ENCODE data around the gene ALDH1L1.

ALDH1L1 gene

GRCh38 chr3:126121074-126121473 lies 59.3 kb downstream of the ALDH1L1 start:
- Histone ChIP-seq H3K4me3 (ENCODE audit: low read length) (no peak overlapping the region), H3K27me3 (replicated peaks; ENCODE audit: insufficient read depth, low read length) (no peaks in the 10 kb centered on the region), H3F3A (ENCODE audit: insufficient read depth, low read length) (no peaks in the 10 kb centered on the region), H3K9me2 (replicated peaks; ENCODE audit: insufficient read depth, low read length) (no peaks in the 10 kb centered on the region), H3K79me2 (ENCODE audit: low read length) (no peaks in the 10 kb centered on the region), H3K9ac (ENCODE audit: low read length) (no peak overlapping the region), H4K20me1 (ENCODE audit: insufficient read depth, low read length) (no peaks in the 10 kb centered on the region), H3K4me2 (ENCODE audit: low read depth, low read length) (no peak overlapping the region), H3K9me3 (replicated peaks; ENCODE audit: insufficient read depth, low read length) (no peaks in the 10 kb centered on the region), H2AFZ (ENCODE audit: low read length) (no peak overlapping the region), H3K36me3 (replicated peaks; ENCODE audit: insufficient read depth, low read length) (no peaks in the 10 kb centered on the region), H3K27ac (ENCODE audit: low read length) (no peak overlapping the region), H3K4me1 (ENCODE audit: low read length) (no peaks in the 10 kb centered on the region)
- no peak for TF ChIP-seq EZH2phosphoT487 (IDR thresholded peaks at IDR 0.05; ENCODE audit: low read length)
- TF ChIP-seq, protein P1, sequence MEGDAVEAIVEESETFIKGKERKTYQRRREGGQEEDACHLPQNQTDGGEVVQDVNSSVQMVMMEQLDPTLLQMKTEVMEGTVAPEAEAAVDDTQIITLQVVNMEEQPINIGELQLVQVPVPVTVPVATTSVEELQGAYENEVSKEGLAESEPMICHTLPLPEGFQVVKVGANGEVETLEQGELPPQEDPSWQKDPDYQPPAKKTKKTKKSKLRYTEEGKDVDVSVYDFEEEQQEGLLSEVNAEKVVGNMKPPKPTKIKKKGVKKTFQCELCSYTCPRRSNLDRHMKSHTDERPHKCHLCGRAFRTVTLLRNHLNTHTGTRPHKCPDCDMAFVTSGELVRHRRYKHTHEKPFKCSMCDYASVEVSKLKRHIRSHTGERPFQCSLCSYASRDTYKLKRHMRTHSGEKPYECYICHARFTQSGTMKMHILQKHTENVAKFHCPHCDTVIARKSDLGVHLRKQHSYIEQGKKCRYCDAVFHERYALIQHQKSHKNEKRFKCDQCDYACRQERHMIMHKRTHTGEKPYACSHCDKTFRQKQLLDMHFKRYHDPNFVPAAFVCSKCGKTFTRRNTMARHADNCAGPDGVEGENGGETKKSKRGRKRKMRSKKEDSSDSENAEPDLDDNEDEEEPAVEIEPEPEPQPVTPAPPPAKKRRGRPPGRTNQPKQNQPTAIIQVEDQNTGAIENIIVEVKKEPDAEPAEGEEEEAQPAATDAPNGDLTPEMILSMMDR (IDR thresholded peaks at IDR 0.05; ENCODE audit: low read length): no peak
- no peak for TF ChIP-seq EZH2 (optimal IDR thresholded peaks at IDR 0.05; ENCODE audit: low read depth, low read length)
- DNase-seq: no peak

DNA sequence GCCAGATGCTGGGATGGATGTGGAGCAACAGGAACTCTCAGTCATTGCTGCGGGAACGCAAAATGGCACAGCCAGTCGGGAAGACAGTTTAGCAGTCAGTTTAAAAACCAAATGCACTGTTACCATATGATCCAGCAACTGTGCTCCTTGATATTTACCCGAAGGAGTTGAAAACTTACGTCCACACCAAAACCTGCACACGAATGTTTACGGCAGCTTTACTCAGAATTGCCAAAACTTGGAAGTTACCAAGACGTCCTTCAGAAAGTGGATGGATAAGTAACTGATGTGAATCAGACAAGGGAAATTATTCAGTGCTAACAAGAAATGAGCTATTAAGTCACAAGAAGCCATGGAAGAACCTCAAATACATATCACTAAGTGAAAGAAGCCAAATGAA lies 60.4 kb downstream of the ALDH1L1 start:
- no peaks in the 10 kb centered on the region for H3K27me3 ChIP-seq (replicated peaks; ENCODE audit: insufficient read depth, low read length)
- H3K36me3 ChIP-seq (replicated peaks; ENCODE audit: insufficient read depth, low read length): no peaks in the 10 kb centered on the region
- H3K9me2 ChIP-seq (replicated peaks; ENCODE audit: insufficient read depth, low read length): no peaks in the 10 kb centered on the region
- no peaks in the 10 kb centered on the region for H3K79me2 ChIP-seq (ENCODE audit: low read length)
- H3K4me1 ChIP-seq (ENCODE audit: low read length): no peaks in the 10 kb centered on the region
- H2AFZ ChIP-seq (ENCODE audit: low read length): no peak overlapping the region
- TF ChIP-seq EZH2 (optimal IDR thresholded peaks at IDR 0.05; ENCODE audit: low read depth, low read length) (no peak), EZH2phosphoT487 (IDR thresholded peaks at IDR 0.05; ENCODE audit: low read length) (no peak)
- TF ChIP-seq, protein P1 (IDR thresholded peaks at IDR 0.05; ENCODE audit: low read length): no peak
- DNase-seq: no peak
- H3K9ac ChIP-seq (ENCODE audit: low read length): no peak overlapping the region
- no peak overlapping the region for H3K4me3 ChIP-seq (ENCODE audit: low read length)
- no peaks in the 10 kb centered on the region for H3F3A ChIP-seq (ENCODE audit: insufficient read depth, low read length)
- no peak overlapping the region for H3K4me2 ChIP-seq (ENCODE audit: low read depth, low read length)
- no peak overlapping the region for H3K27ac ChIP-seq (ENCODE audit: low read length)
- no peaks in the 10 kb centered on the region for H4K20me1 ChIP-seq (ENCODE audit: insufficient read depth, low read length)
- H3K9me3 ChIP-seq (replicated peaks; ENCODE audit: insufficient read depth, low read length): no peaks in the 10 kb centered on the region

DNA sequence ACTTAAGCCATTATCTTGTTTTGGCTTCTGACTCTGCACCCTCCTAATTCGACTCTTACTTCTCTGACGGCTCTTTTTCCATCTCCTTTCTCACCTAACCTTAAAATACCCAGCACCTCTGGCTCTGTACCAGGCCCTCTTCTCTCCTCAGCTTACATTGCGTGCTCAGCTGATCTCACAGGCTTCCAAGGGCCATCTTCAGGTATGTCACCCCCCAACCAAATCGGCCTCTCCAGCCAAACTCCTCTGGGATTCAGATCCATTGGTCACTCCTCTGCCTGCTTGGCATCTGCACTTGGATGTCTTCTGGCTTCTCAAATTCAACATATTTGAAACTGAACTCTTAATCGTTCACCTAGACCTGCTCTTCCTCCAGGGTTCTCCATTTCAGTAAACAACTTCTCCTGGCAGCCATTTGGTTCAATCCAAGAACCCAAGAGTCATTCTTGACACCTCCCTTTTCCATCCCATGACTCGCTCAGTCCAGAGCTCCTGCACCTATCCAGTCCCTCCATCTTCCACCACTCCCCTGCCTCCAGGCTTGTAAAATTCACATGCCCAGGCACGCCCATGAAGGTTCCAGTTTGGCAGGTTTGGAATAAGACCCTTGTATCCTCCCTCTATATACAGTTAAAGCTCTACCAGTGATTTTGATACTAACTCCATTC lies 61.2 kb downstream of the ALDH1L1 start:
- Histone ChIP-seq H3K27ac (ENCODE audit: low read length) (no peak overlapping the region), H3K4me1 (ENCODE audit: low read length) (no peaks in the 10 kb centered on the region), H4K20me1 (ENCODE audit: insufficient read depth, low read length) (no peaks in the 10 kb centered on the region), H3K36me3 (replicated peaks; ENCODE audit: insufficient read depth, low read length) (no peaks in the 10 kb centered on the region), H2AFZ (ENCODE audit: low read length) (no peak overlapping the region), H3F3A (ENCODE audit: insufficient read depth, low read length) (no peaks in the 10 kb centered on the region), H3K79me2 (ENCODE audit: low read length) (no peaks in the 10 kb centered on the region), H3K9me3 (replicated peaks; ENCODE audit: insufficient read depth, low read length) (no peaks in the 10 kb centered on the region), H3K4me2 (ENCODE audit: low read depth, low read length) (no peak overlapping the region), H3K4me3 (ENCODE audit: low read length) (no peak overlapping the region), H3K9me2 (replicated peaks; ENCODE audit: insufficient read depth, low read length) (no peaks in the 10 kb centered on the region), H3K27me3 (replicated peaks; ENCODE audit: insufficient read depth, low read length) (no peaks in the 10 kb centered on the region), H3K9ac (ENCODE audit: low read length) (no peak overlapping the region)
- TF ChIP-seq, protein P1 (IDR thresholded peaks at IDR 0.05; ENCODE audit: low read length): no peak
- TF ChIP-seq EZH2phosphoT487 (IDR thresholded peaks at IDR 0.05; ENCODE audit: low read length) (no peak), EZH2 (optimal IDR thresholded peaks at IDR 0.05; ENCODE audit: low read depth, low read length) (no peak)
- no peak for DNase-seq
